GM19043 (cell line): ENCODE results near the gene ZNF638.

Experiments used
- ATAC-seq: cut with Tn5 transposase; IDR thresholded peaks from one replicate; pipeline ENCODE4 v1.9.1; 2021; ENCODE audit warnings: low read depth; ENCODE audit not compliant: unreplicated experiment

The ZNF638 gene

GRCh38 chr2:71466301-71467179 is 135.0 kb downstream of the ZNF638 start:
- no peak for ATAC-seq

GRCh38 chr2:71467180-71467815 is 135.7 kb downstream of the ZNF638 start:
- ATAC-seq, result no peak

GRCh38 chr2:71468279-71469015 is 136.9 kb downstream of the ZNF638 start:
- no peak for ATAC-seq

GRCh38 chr2:71469403-71470398 is 138.1 kb downstream of the ZNF638 start:
- ATAC-seq, result no peak

- ATAC-seq, result no peak
These were observed 139.7 kb downstream of the ZNF638 start for GRCh38 chr2:71471276-71471675.

- ATAC-seq, result no peak
These were observed 140.4 kb downstream of the ZNF638 start for GRCh38 chr2:71472019-71472418.

GRCh38 chr2:71473346-71474031 is 141.9 kb downstream of the ZNF638 start:
- ATAC-seq, result no peak

- no peak for ATAC-seq
These were observed 142.6 kb downstream of the ZNF638 start for GRCh38 chr2:71474116-71474743.

- no peak for ATAC-seq
These were observed 143.3 kb downstream of the ZNF638 start for GRCh38 chr2:71474744-71475397.

- no peak for ATAC-seq
These were observed 144.9 kb downstream of the ZNF638 start for GRCh38 chr2:71476495-71476894.

GRCh38 chr2:71477231-71477691 is 145.7 kb downstream of the ZNF638 start:
- no peak for ATAC-seq

- no peak for ATAC-seq
These were observed 147.2 kb downstream of the ZNF638 start for GRCh38 chr2:71478806-71479205.

GRCh38 chr2:71479261-71479660 is 147.7 kb downstream of the ZNF638 start:
- ATAC-seq, result no peak

- no peak for ATAC-seq
These were observed 149.5 kb downstream of the ZNF638 start for GRCh38 chr2:71481111-71481510.

GRCh38 chr2:71482055-71482454 is 150.5 kb downstream of the ZNF638 start:
- no peak for ATAC-seq

- ATAC-seq, result no peak
These were observed 151.7 kb downstream of the ZNF638 start for GRCh38 chr2:71483246-71483645.

GRCh38 chr2:71484354-71484753 is 152.8 kb downstream of the ZNF638 start:
- ATAC-seq, result no peak
